Colon (tissue), 2 donors: ENCODE measurements around the gene EIF4EBP3.
"Not testable (repeated sequence)": the region's sequence is repeated elsewhere in the genome, so short reads cannot be mapped to it uniquely, and the experiment has no call there.

Source experiments
- FAIRE-seq: peaks from 2 replicates; lab custom pipeline; 2012; peaks lifted over from hg19 to GRCh38; lab: Jason Lieb, UNC
- donor health status: control.
- donor health status: control.

EIF4EBP3 gene

DNA sequence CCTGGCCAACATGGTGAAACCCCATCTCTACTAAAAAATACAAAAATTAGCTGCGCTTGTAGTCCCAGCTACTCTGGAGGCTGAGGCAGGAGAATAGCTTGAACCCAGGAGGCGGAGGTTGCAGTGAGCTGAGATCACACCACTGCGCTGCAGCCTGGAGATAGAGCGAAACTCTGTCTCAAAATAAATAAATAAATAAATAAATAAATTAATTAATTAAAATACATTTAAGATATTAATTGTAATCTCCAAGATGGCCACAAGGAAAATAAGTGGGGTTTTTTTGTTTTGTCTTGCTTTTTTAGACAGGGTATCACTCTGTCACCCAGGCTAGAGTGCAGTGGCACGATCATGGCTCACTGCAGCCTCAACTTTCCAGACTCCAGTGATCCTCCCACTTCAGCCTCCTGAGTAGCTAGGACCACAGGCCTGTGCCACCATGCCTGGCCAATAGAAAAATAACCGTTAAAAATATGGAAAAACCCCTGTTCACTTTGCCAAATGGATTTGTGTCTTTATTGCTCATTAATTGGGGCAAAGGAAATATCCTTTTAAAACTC is 31.8 kb downstream of the EIF4EBP3 start:
- FAIRE-seq = not testable (repeated sequence)

DNA sequence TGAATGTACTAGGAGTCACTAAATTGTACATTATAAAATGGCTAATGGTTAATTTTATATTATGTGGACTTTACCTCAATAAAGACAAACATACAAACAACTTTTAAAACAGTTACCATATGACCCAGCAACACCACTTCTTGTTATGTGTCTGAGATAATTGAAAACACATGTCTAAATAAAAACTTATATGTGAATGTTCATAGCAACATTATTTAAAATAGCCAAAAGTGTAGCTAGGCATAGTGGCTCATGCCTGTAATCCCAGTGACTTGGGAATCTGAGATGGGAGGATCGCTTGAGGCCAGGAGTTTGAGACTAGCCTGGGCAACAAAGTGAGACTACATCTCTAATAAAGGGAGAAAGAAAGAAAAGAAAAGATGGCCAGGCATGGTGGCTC is 40.0 kb downstream of the EIF4EBP3 start:
- FAIRE-seq = no peak

DNA sequence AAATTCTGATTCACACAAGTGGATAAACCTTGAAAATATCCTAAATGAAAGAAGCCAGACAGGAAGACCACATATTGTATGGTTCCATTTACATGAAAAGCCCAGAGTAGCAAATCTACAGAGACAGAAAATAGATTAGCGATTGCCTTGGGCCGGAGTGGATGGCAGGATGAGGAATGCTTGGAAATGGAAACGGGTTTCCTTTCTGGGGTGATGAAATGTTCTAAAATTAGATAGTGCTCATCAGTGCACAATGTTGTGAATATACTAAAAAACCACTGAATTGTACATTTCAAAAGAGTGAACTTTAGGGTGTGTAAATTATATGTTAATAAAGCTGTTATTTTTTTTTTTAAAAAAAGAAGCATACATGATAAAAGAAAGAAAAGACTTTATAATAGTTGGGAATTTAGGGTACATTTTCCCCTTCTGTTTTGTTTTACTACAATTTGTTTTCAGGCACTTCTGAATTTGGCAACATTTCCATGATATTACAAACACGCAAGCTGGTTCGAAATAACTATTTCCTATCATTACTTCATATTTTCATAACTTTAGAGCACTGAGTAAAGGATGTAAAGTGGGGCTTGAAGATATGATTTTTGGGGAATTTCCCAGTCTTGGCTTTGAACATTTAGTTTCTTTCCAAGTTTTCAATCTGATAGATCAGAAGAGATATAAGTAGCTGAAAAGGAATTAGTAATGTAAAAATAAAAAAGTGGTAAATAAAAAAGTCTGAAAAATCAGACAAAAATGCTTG is 41.0 kb downstream of the EIF4EBP3 start:
- no peak for FAIRE-seq

DNA sequence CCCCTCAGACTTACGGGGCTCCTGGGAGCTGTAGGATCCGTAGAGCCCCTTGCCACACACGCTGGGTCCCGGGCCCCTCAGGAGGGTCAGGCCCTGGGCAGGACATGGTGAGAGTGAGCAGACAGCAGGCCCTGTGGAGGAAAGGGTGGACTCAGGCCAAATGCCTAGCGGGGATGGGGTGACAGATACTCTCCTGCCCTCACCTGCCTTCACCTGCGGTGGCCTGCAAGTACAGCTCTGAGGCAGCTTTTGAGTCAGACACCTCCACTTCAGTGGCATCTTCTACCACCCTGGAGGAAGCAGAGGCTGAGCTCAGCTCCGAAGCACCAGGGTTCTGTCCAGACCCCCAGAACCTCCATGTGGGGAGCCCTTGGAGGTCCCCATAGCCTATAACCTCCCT is 43.4 kb downstream of the EIF4EBP3 start:
- FAIRE-seq = no peak

DNA sequence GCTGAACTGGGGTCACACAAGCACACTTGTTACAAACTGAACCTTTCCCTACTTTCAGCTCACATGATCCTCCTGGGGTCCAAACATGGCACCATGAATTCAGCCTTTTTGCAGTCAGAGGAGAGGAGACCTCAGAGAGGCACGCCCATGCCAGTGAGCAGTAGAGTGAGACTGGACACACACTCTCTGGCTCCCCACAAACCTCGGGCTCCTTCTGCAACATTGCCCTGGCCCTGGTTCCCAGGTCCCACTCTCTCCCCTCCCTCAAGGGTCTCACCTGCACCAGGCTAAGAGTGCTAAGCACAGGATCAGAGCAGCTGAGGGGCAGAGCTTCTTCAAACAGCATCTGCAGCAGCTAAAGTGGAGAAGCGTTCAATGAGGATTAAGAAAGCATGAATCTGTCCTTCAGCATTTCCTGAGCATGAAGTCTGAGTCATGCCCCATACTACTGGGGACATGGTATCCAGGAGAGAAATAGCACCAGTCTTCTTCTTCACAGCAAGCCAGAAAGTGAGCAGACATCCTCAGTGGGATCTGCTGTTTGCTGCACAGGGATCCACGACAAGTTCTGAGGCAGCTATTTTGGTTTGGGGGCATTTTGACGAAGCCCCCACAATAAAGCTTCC is 44.4 kb downstream of the EIF4EBP3 start:
- FAIRE-seq = no peak

DNA sequence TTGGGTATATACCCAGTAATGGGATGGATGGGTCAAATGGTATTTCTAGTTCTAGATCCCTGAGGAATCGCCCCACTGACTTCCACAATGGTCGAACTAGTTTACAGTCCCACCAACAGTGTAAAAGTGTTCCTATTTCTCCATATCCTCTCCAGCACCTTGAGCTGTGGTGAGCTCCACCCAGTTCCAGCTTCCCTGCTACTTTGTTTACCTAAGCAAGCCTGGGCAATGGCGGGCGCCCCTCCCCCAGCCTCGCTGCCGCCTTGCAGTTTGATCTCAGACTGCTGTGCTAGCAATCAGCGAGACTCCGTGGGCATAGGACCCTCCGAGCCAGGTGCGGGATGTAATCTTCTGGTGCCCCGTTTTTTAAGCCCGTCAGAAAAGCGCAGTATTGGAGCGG is 45.6 kb downstream of the EIF4EBP3 start:
- FAIRE-seq = not testable (repeated sequence)

DNA sequence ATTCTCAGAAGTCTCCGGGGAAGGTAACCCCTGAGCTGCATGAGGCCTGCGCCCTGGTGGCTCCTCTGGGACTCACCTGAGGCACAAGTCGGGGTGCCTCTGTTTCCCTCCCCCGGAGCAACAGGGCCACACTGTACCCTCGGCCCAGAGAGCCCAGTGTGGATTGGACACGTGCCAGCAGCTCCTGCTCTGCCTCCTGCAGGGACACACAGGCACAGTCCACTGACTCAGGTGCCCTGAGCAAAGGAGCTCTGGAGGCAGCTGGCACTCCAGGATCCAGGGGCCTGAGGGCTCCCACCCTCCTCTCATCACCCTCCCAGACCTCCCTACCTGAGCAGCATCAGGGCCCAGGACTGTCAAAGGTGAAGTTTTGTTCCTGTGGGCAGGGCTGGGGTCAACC is 46.7 kb downstream of the EIF4EBP3 start:
- no peak for FAIRE-seq

DNA sequence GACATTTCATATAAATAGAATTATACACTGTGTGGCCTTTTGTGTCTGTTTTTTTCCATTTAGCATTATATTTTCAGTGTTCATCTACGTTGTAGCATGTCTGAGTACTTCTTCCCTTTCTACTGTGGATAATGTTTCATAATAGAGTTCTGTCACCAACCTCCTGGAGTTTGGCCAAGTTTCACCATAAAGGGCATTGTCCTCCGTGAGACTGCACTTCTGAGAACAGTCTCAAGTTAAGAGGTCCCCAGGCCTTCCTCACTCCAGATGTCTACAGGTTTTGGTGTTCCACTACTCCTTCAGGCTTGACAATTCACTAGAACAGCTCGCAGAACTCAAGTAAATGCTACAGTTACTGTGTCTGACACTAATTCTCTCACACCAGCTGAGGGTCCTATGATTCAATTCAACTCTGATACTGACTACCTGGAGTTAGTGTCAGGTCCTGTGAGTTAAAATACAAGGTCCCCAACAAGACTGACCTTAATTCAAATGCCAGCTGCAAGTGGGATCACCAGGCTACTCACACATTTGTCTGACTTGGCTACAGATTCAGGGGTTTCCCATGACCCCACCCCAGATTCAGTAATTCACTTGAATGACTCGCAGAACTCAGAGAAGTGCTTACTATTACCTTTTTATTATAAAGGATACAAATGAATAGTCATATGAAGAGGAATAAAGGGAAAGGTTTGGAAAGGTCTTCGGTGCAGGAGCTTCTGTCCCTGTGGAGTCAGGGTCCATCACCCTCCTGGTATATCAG is 48.3 kb downstream of the EIF4EBP3 start:
- no peak for FAIRE-seq

DNA sequence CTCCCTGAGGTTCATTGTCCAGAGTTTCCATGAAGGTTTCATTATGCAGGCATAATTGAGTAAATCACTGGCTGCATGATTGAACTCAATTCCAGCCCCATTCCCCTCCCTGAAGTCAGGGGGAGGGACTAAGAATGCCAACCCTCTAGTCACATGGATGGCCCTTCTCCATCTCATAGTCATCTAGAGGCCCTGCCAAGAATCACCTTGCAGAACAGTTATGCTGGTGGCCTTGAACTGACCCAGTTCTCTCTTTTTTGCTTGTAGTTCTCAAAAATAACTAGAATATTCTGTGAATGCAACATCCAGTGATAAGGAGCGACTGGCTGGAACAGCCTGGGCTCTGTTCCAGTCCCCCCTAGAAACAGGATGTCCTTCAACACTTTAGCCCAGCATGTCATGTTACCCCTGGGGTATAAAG is 48.9 kb downstream of the EIF4EBP3 start:
- FAIRE-seq = no peak

DNA sequence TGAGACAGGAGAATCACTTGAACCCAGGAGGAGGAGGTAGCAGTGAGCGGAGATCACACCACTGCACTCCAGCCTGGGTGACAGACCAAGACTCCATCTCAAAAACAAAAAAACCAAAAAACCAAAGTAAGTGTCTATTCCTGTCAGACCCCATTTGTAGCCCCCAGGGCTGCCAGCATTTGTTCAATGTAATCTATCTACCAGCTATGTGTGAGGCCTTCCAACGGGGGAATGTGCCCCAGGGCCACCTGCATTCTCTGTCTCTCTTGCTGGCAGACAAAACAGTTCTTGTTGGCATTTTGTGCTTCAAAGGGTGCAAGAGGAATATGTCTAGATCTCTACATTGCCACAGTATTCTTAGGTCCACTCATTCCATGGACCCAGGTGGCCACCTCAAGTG is 51.4 kb downstream of the EIF4EBP3 start:
- FAIRE-seq = no peak
